Mesendoderm (in vitro differentiated cells): ENCODE data around the gene BLACAT1. TPM values are rescaled to one million over a fixed set of nuclear protein-coding genes. Genes with fewer than 3 reads are reported as not detected.

Experiments
- DNase-seq: peaks from one replicate; pipeline ENCODE4 v3.0.0; 2013
- H2AK5ac ChIP-seq: 2 replicates; pipeline ENCODE4 v1.6.1; 2013; ENCODE audit warnings: low read length, inconsistent platforms
- H2BK120ac ChIP-seq: 2 replicates; pipeline ENCODE4 v1.6.1; 2013; ENCODE audit warnings: low read depth, mild to moderate bottlenecking, low read length, moderate library complexity, mixed read lengths
- H2BK15ac ChIP-seq: replicated peaks from 2 replicates; pipeline ENCODE4 v1.6.1; 2013; ENCODE audit warnings: low read depth, mild to moderate bottlenecking, moderate library complexity
- H2BK5ac ChIP-seq: 2 replicates; pipeline ENCODE4 v1.6.1; 2013; ENCODE audit warnings: low read length, inconsistent platforms
- H3K18ac ChIP-seq: 2 replicates; pipeline ENCODE4 v1.6.1; 2013; ENCODE audit warnings: mild to moderate bottlenecking, low read length, mixed read lengths
- H3K23ac ChIP-seq: one replicate; pipeline ENCODE4 v1.6.1; 2013; ENCODE audit warnings: low read length
- H3K27ac ChIP-seq: 2 replicates; pipeline ENCODE4 v1.5.1; 2013; ENCODE audit warnings: low read depth, mild to moderate bottlenecking, inconsistent platforms, low read length, moderate library complexity
- H3K27me3 ChIP-seq: 2 replicates; pipeline ENCODE4 v1.6.1; 2013; ENCODE audit warnings: low read length, control low read depth, mild to moderate bottlenecking, inconsistent platforms; ENCODE audit not compliant: insufficient read depth, poor library complexity
- H3K36me3 ChIP-seq: 2 replicates; pipeline ENCODE4 v1.6.1; 2013; ENCODE audit warnings: low read length, inconsistent platforms; ENCODE audit not compliant: control insufficient read depth, insufficient read depth
- H3K4ac ChIP-seq: one replicate; pipeline ENCODE4 v1.6.1; 2013; ENCODE audit warnings: low read depth, mild to moderate bottlenecking, low read length, moderate library complexity
- H3K4me1 ChIP-seq: 2 replicates; pipeline ENCODE4 v1.6.1; 2013; ENCODE audit warnings: low read depth, low read length, inconsistent platforms; ENCODE audit not compliant: control insufficient read depth
- H3K4me2 ChIP-seq: 2 replicates; pipeline ENCODE4 v1.6.1; 2013; ENCODE audit warnings: low read length
- H3K4me3 ChIP-seq: 2 replicates; pipeline ENCODE4 v1.5.1; 2013; ENCODE audit warnings: mild to moderate bottlenecking, low read length
- H3K56ac ChIP-seq: one replicate; pipeline ENCODE4 v1.6.1; 2013; ENCODE audit warnings: low read length
- H3K79me1 ChIP-seq: 2 replicates; pipeline ENCODE4 v1.6.1; 2013; ENCODE audit warnings: low read length, inconsistent platforms
- H3K79me2 ChIP-seq: 2 replicates; pipeline ENCODE4 v1.6.1; 2013; ENCODE audit warnings: mild to moderate bottlenecking, low read length; ENCODE audit not compliant: control insufficient read depth, insufficient read depth
- H3K9ac ChIP-seq: 2 replicates; pipeline ENCODE4 v1.6.1; 2013; ENCODE audit warnings: low read length, inconsistent platforms
- H4K5ac ChIP-seq: one replicate; pipeline ENCODE4 v1.6.1; 2013; ENCODE audit warnings: low read length
- H4K8ac ChIP-seq: one replicate; pipeline ENCODE4 v1.6.1; 2013; ENCODE audit warnings: low read depth, mild to moderate bottlenecking, control low read depth, low read length, moderate library complexity
- WGBS: extraction: QIAGEN DNeasy Blood & Tissue Kit; methylation state at CpG from one replicate; pipeline ENCODE4 v1.1.7; 2013; ENCODE audit warnings: low lambda C conversion rate, missing lambda C conversion rate; ENCODE audit not compliant: insufficient coverage; ENCODE audit errors: extremely low coverage; 5-methylcytosine and 5-hydroxymethylcytosine counted together
- polyA plus RNA-seq, 2 experiments: library from polyadenylated mRNA; stranded (reverse); fragments of 200-250 nt; gene quantifications; one replicate each; pipeline ENCODE4 v1.2.3, GENCODE V29; 2013

Gene BLACAT1
- 2.8 TPM for polyA plus RNA-seq (2013, experiment 1 of 2)
- 2.7 TPM for polyA plus RNA-seq (2013, experiment 2 of 2)

DNA sequence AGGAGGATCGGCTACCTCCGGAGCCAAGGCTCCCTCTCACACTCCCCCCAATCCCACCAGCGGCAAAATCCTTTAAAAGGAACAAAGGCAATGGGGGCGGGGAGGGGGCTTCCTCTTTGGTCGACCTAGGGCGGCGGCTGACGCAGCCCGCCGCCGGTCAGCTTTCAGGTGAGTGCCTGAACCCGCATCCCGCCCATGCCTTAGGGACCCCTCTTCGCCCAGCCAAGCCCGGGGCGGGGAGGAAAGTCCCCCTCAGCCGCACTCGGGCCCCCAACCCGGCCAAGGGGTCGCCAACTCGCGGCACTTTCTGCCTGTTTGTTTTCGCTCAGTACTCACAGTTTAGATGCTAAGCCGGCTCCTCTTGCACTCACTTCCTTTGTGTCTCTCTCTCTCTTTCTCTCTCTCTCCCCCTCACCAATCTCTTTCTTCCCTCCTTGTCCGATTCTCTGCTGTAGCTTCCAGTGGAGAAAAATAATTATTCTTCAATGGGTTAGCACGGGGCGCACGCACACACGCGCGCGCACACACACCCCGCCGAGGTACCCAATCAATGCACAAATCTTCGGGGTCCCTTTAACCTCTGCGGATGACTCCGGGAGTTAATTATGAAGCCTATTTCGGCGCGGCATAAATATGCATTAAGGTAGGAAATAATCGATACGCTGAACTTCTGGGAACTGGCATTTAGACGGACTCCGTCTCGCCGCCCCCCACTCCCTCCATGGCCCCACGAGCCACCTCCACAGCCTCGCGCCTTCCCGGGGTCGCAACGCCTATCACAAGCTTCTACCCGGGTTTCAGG, at the start of gene BLACAT1:
TSS of gene BLACAT1 (minus strand) at position 465 of the 802 bp plus-strand sequence.
- Histone ChIP-seq H2BK120ac (peak within 1 kb of the TSS; percentile 52), H3K79me1 (peaks cover 5% of the 10 kb centered on the region), H3K27me3 (no peaks in the 10 kb centered on the region), H4K5ac (no peak within 1 kb of the TSS), H3K23ac (peak within 1 kb of the TSS; percentile 69), H3K9ac (peak within 1 kb of the TSS; percentile 97), H3K56ac (peak within 1 kb of the TSS; percentile 100), H3K27ac (peak within 1 kb of the TSS; percentile 74), H3K4me3 (peak within 1 kb of the TSS; percentile 74), H2BK15ac (no peak within 1 kb of the TSS), H3K79me2 (peaks cover 8% of the 10 kb centered on the region), H2AK5ac (peak within 1 kb of the TSS; percentile 40), H3K4me2 (peak within 1 kb of the TSS; percentile 81), H3K18ac (peak within 1 kb of the TSS; percentile 54), H2BK5ac (peak within 1 kb of the TSS; percentile 89), H4K8ac (peak within 1 kb of the TSS; percentile 44), H3K4ac (peak within 1 kb of the TSS; percentile 44), H3K4me1 (peaks cover 20% of the 10 kb centered on the region), H3K36me3 (no peaks in the 10 kb centered on the region)
- DNase-seq, result peak; percentile 83
- WGBS, result no CpG with 5 or more reads among the region's 53 CpGs

DNA sequence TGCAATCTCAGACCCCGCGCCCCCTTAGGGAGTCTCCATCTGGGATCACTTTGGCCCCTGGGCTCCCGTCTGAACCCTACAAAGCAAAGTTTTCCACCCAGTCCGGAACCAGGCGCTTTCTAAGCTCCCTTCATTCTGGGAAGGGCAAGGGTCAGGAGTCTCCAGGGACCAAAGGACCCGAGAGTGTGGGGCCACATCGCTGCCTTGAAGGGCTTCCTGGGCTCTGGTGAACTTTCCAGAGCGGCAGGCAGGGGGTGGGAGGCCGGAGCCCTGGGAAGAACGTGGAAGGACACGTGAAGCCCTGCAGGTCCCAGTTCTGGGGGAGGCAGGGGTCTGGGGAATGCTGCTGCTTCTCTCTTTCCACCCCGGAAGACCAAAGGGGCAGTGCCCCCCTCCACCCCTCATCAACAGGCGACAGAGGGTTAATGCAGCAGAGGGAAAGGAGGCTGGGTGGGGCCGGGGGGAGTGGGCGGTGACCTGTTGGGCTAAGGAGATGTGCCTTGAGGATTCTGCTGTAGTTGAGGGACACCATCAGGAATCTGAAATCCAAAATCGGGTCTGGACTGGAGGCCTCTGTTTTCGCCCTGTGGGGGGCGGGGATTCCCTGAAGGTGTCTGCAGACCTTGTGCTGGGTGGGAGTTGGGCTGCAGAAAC, 49.4 kb upstream of the BLACAT1 start:
- Histone ChIP-seq H4K8ac (no peak overlapping the region), H3K4me2 (peak overlapping the region; percentile 38), H2BK120ac (peak overlapping the region; percentile 6), H3K18ac (peak overlapping the region; percentile 20), H3K27me3 (no peaks in the 10 kb centered on the region), H2BK5ac (no peak overlapping the region), H3K23ac (no peak overlapping the region), H2AK5ac (no peak overlapping the region), H3K4me1 (peaks cover 11% of the 10 kb centered on the region), H3K79me2 (peaks cover 4% of the 10 kb centered on the region), H2BK15ac (no peak overlapping the region), H4K5ac (no peak overlapping the region), H3K4ac (peak overlapping the region; percentile 38), H3K9ac (peak overlapping the region; percentile 70), H3K27ac (no peak overlapping the region), H3K56ac (peak overlapping the region; percentile 90), H3K79me1 (peaks cover 10% of the 10 kb centered on the region), H3K4me3 (peak overlapping the region; percentile 58), H3K36me3 (no peaks in the 10 kb centered on the region)
- peak; percentile 66 for DNase-seq
- no CpG with 5 or more reads among the region's 18 CpGs for WGBS

DNA sequence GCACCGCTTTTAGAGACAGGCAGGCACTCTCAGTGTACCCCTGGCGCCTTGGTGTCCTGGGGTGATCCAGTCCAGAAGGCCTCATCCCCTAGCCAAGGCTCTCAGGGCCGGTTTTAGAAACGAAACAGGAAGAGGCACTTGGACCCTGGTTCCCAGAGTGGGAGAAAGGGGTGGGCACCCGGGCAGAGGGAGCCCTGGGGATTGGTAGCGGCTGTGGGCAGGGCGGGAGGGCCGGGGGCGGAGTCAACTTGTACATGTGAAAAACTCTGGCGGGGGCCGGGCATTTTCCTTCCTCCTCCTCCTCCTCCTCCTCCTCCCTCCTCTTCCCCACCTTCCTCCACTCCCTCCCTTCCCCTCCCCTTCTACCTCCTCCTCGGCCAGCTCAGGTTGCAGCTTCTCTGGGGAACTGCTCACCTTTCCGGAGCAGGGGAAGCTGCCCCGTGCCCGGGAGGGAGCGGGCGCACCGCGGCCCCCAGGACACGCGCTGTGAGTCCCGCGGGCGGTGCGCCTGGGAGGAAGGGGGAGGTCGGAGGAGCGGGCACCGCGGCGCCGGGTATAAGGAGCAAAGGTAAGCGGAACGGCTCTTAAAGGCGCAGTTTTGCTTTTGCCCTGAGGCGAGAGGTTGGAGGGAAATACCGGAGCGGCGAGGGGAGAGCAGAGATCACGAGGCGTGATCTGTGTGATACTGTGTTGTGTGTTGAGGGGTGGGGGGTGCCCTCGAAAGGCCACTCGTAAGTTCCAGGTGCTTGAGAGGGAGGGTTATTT, 48.6 kb upstream of the BLACAT1 start, which contains the start of gene CDK18:
TSS of gene CDK18 (plus strand) at position 359 of the 765 bp plus-strand sequence. CDS start 18,499 bp downstream, outside the sequence.
- H3K4me3 ChIP-seq, result peak within 1 kb of the TSS; percentile 58
- DNase-seq, result peak; percentile 90
- H3K23ac ChIP-seq, result no peak within 1 kb of the TSS
- no peaks in the 10 kb centered on the region for H3K27me3 ChIP-seq
- peak within 1 kb of the TSS; percentile 70 for H3K9ac ChIP-seq
- peak within 1 kb of the TSS; percentile 90 for H3K56ac ChIP-seq
- no peaks in the 10 kb centered on the region for H3K36me3 ChIP-seq
- no peak within 1 kb of the TSS for H4K5ac ChIP-seq
- peaks cover 4% of the 10 kb centered on the region for H3K79me2 ChIP-seq
- H4K8ac ChIP-seq, result no peak within 1 kb of the TSS
- peak within 1 kb of the TSS; percentile 6 for H2BK120ac ChIP-seq
- H2BK5ac ChIP-seq, result peak within 1 kb of the TSS; percentile 26
- WGBS, result no CpG with 5 or more reads among the region's 42 CpGs
- H3K4me2 ChIP-seq, result peak within 1 kb of the TSS; percentile 38
- H3K4me1 ChIP-seq, result peaks cover 11% of the 10 kb centered on the region
- H3K27ac ChIP-seq, result peak within 1 kb of the TSS; percentile 51
- H3K18ac ChIP-seq, result peak within 1 kb of the TSS; percentile 52
- H2BK15ac ChIP-seq, result no peak within 1 kb of the TSS
- H2AK5ac ChIP-seq, result no peak within 1 kb of the TSS
- H3K79me1 ChIP-seq, result peaks cover 10% of the 10 kb centered on the region
- peak within 1 kb of the TSS; percentile 38 for H3K4ac ChIP-seq

DNA sequence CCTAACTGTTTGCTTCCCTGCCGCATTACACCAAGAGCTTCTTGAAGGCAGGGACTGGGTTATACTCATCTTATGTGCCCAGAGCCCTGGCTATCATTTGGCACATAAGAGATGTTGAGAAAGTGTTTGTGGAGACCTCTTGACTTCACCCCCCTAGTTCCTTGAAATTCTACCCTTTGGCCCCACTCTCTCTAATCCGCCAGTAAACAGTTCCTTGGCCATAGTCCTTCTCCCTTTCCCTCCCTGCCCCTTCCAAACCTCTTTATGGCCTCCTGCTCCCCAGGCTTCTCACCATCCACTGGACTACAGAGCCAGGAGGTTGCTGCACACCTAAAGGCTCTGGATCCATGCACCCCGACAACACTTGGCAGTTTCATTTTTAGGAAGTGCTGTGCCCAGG, 47.1 kb upstream of the BLACAT1 start:
- no peak overlapping the region for H3K4me2 ChIP-seq

DNA sequence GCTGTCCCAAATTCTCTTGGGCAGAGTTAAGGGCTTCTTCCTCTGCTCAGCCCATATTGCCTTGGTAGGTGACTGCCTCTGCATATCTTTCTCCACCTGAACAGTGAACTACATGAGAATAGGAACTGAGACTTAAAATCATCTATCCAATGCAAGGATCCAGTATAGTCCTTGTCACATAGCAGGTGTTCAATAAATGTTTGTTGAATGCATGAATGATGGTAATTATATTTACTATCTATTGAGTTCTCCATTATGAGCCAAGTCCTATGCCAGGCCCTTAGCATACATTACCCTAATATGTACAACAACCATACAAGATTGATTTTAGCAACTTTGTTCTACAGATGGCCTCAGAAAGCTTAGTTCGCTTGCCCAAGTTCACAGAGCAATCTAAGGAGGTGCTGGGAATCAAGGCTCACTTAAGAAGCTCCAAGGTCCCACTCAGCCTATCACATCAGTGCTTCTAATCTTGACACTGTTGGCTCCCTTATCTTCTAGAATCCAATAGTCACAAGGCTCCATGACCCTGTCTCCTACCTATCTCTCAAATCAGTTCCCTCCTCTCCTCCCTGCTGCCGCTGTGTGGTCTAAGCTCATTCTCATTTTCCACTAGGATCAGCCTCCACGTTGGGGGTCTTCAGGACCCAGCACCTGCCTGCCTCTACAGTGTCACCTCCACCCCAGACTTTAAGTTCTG, 46.4 kb upstream of the BLACAT1 start:
- no peak overlapping the region for H3K23ac ChIP-seq
- WGBS, result no CpG with 5 or more reads among the region's 3 CpGs

More for the DNA sequence above, 47.1 kb upstream of the BLACAT1 start:
- Histone ChIP-seq H4K8ac (no peak overlapping the region), H3K4ac (no peak overlapping the region), H2BK15ac (no peak overlapping the region), H2BK5ac (no peak overlapping the region), H4K5ac (no peak overlapping the region), H2BK120ac (no peak overlapping the region), H3K56ac (no peak overlapping the region), H3K9ac (no peak overlapping the region), H3K27me3 (no peaks in the 10 kb centered on the region), H3K27ac (no peak overlapping the region), H3K4me3 (no peak overlapping the region), H3K79me1 (peaks cover 10% of the 10 kb centered on the region), H3K18ac (no peak overlapping the region), H3K36me3 (no peaks in the 10 kb centered on the region), H2AK5ac (no peak overlapping the region), H3K79me2 (peaks cover 4% of the 10 kb centered on the region), H3K23ac (no peak overlapping the region), H3K4me1 (peaks cover 11% of the 10 kb centered on the region)
- no CpG with 5 or more reads among the region's 3 CpGs for whole genome bisulfite sequencing
- no peak for DNase-seq

More for the DNA sequence above, 46.4 kb upstream of the BLACAT1 start:
- Histone ChIP-seq H3K4me2 (no peak overlapping the region), H2BK15ac (no peak overlapping the region), H3K27me3 (no peaks in the 10 kb centered on the region), H3K79me1 (peaks cover 10% of the 10 kb centered on the region), H4K8ac (no peak overlapping the region), H2AK5ac (no peak overlapping the region), H3K56ac (no peak overlapping the region), H3K27ac (no peak overlapping the region), H3K4ac (no peak overlapping the region), H3K18ac (no peak overlapping the region), H3K4me3 (no peak overlapping the region), H3K4me1 (peaks cover 11% of the 10 kb centered on the region), H2BK120ac (no peak overlapping the region), H4K5ac (no peak overlapping the region), H3K9ac (no peak overlapping the region), H3K79me2 (peaks cover 4% of the 10 kb centered on the region), H2BK5ac (no peak overlapping the region), H3K36me3 (no peaks in the 10 kb centered on the region)
- peak; percentile 93 for DNase-seq
